Smooth muscle cell (in vitro differentiated cells): ENCODE data around the gene HOMEZ. TPM values are rescaled to one million over a fixed set of nuclear protein-coding genes. Genes with fewer than 3 reads are reported as not detected.

Source experiments
- DNase-seq: peaks from one replicate; lab custom pipeline; 2025; ENCODE audit not compliant: unreplicated experiment; lab: John Stamatoyannopoulos, UW
- H2AFZ ChIP-seq: fragments of 200-600 bp; sonication (generic); 2 replicates; pipeline ENCODE4 v1.6.0; 2016; ENCODE audit warnings: antibody characterized with exemption, low read depth, mild to moderate bottlenecking
- H3F3A ChIP-seq: fragments of 200-600 bp; sonication (generic); 2 replicates; pipeline ENCODE4 v1.6.0; 2017; ENCODE audit warnings: antibody characterized with exemption, low read depth
- H3K27ac ChIP-seq: fragments of 200-600 bp; sonication (generic); 2 replicates; pipeline ENCODE4 v1.5.1; 2016; ENCODE audit warnings: low read depth, mild to moderate bottlenecking
- H3K27me3 ChIP-seq: fragments of 200-600 bp; sonication (generic); 2 replicates; pipeline ENCODE4 v1.6.1; 2016; ENCODE audit warnings: low read depth, mild to moderate bottlenecking
- H3K36me3 ChIP-seq: fragments of 200-600 bp; sonication (generic); 2 replicates; pipeline ENCODE4 v1.5.1; 2016; ENCODE audit warnings: low read depth
- H3K4me1 ChIP-seq: fragments of 200-600 bp; sonication (generic); 2 replicates; pipeline ENCODE4 v1.5.1; 2016; ENCODE audit warnings: low read depth
- H3K4me2 ChIP-seq: fragments of 200-600 bp; sonication (generic); 2 replicates; pipeline ENCODE4 v1.6.0; 2016; ENCODE audit warnings: mild to moderate bottlenecking
- H3K4me3 ChIP-seq: fragments of 200-600 bp; sonication (generic); 2 replicates; pipeline ENCODE4 v1.5.1; 2016; ENCODE audit warnings: mild to moderate bottlenecking
- H3K79me2 ChIP-seq: fragments of 200-600 bp; sonication (generic); 2 replicates; pipeline ENCODE4 v1.6.0; 2016; ENCODE audit warnings: low read depth, mild to moderate bottlenecking
- H3K9ac ChIP-seq: fragments of 200-600 bp; sonication (generic); 2 replicates; pipeline ENCODE4 v1.6.0; 2016; ENCODE audit warnings: low read depth
- H3K9me3 ChIP-seq: fragments of 200-600 bp; sonication (generic); replicated peaks from 2 replicates; pipeline ENCODE4 v1.5.1; 2016; ENCODE audit warnings: low read depth
- H4K20me1 ChIP-seq: fragments of 200-600 bp; sonication (generic); 2 replicates; pipeline ENCODE4 v1.6.0; 2016; ENCODE audit warnings: low read depth
- CTCF ChIP-seq: fragments of 200-600 bp; sonication (generic); IDR thresholded peaks from 2 replicates; pipeline ENCODE4 v1.5.1; 2017; ENCODE audit warnings: borderline replicate concordance, mild to moderate bottlenecking, antibody characterized with exemption; ENCODE audit not compliant: insufficient read depth, poor library complexity, severe bottlenecking
- WGBS: methylation state at CpG from one replicate; pipeline ENCODE4 v1.1.7; 2016; ENCODE audit warnings: low lambda C conversion rate; 5-methylcytosine and 5-hydroxymethylcytosine counted together
- polyA plus RNA-seq: library from polyadenylated mRNA; unstranded; fragments of >200 nt; fragmentation: Nextera tagmentation; extraction: Ambion mirVana; gene quantifications from 2 replicates; pipeline ENCODE4 v1.2.1, GENCODE V29; 2016
- total RNA-seq: library from RNA; depleted of rRNA; stranded (reverse); fragments of >200 nt; gene quantifications from 2 replicates; pipeline ENCODE4 v1.2.3, GENCODE V29; 2014

HOMEZ gene
- total and polyA plus RNA-seq, 2 experiments from 2014 or later, result 4.9 to 5.4 TPM

GRCh38 chr14:23320584-23321571, 34.9 kb upstream of the HOMEZ start, which contains the start of gene PABPN1:
Gene PABPN1 (plus strand): TSS chr14:23321457. CDS start chr14:23321470, 13 bp downstream.
- TF ChIP-seq CTCF, result no peak
- peaks cover 19% of the 10 kb centered on the region for H3K4me1 ChIP-seq

DNA sequence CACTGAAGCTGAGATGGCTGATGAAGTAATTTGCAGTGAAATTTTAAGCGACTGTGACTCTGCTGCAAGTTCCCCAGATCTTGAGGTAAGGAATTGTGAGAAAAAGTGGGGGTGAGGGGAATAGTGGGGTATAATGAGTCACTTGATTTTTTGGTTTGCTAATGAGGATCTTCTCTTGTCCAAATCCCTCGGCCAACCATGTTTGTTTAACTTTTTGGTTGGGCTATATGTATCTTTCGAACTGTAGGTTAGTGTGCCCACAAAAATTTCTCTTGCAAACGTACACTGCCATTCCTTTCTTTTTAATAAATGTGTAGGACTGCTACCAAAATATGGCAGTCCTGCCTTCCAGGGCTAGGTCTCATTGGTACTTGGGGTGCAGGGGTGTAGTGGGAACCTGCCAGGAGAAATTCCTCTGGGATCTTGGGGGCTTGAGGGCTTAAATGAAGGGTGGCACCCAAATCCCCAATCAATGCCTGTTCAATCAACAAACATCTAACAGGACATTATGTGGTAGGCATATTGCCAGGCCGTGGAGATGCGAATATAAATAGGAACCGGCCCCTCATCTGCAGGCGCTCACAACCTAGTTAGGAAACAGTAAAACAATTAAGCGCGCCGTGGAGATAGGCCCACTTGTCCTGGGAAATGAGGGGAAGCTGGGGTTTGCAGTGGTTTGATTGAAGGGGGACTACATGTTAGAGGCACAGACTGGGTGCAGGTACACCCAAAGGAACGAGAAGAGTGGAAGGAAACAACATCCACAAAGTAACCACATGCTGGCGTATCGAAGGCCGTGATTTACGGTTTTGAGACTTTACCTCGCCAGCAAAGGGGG, 34.0 kb upstream of the HOMEZ start:
- Histone ChIP-seq H3K9ac (peak overlapping the region; percentile 15), H3K4me3 (peak overlapping the region; percentile 37), H4K20me1 (peaks cover 31% of the 10 kb centered on the region), H3K4me1 (peaks cover 19% of the 10 kb centered on the region), H3K4me2 (peak overlapping the region; percentile 75), H3K36me3 (peaks cover 3% of the 10 kb centered on the region), H3K9me3 (no peaks in the 10 kb centered on the region), H3K27ac (peak overlapping the region; percentile 77), H3K27me3 (no peaks in the 10 kb centered on the region), H2AFZ (peak overlapping the region; percentile 62), H3K79me2 (peaks cover 34% of the 10 kb centered on the region), H3F3A (peaks cover 44% of the 10 kb centered on the region)
- 96% methylated on average over 17 of the region's 17 CpGs for WGBS
- DNase-seq, result no peak
- TF ChIP-seq CTCF, result no peak

More at GRCh38 chr14:23320584-23321571, 34.9 kb upstream of the HOMEZ start, which contains the start of gene PABPN1:
- Histone ChIP-seq H2AFZ (peak within 1 kb of the TSS; percentile 62), H3K79me2 (peaks cover 34% of the 10 kb centered on the region), H3K4me2 (peak within 1 kb of the TSS; percentile 95), H3K27me3 (no peaks in the 10 kb centered on the region), H4K20me1 (peaks cover 33% of the 10 kb centered on the region), H3F3A (peaks cover 46% of the 10 kb centered on the region), H3K4me3 (peak within 1 kb of the TSS; percentile 92), H3K9ac (peak within 1 kb of the TSS; percentile 99), H3K36me3 (peaks cover 3% of the 10 kb centered on the region), H3K9me3 (no peaks in the 10 kb centered on the region), H3K27ac (peak within 1 kb of the TSS; percentile 98)
- 7% methylated on average over 50 of the region's 63 CpGs for WGBS
- peak; percentile 92 for DNase-seq

- no peak for TF ChIP-seq CTCF
- H2AFZ ChIP-seq, result no peak overlapping the region
- no peak overlapping the region for H3K4me2 ChIP-seq
- H3K9ac ChIP-seq, result no peak overlapping the region
- 97% methylated on average over 5 of the region's 5 CpGs for WGBS
- DNase-seq, result no peak
- no peak overlapping the region for H3K27ac ChIP-seq
- no peaks in the 10 kb centered on the region for H3K27me3 ChIP-seq
- peaks cover 6% of the 10 kb centered on the region for H3K4me1 ChIP-seq
- peaks cover 3% of the 10 kb centered on the region for H3K36me3 ChIP-seq
- no peak overlapping the region for H3K4me3 ChIP-seq
- H3K79me2 ChIP-seq, result peaks cover 17% of the 10 kb centered on the region
- no peaks in the 10 kb centered on the region for H3K9me3 ChIP-seq
- H4K20me1 ChIP-seq, result peaks cover 10% of the 10 kb centered on the region
- H3F3A ChIP-seq, result peaks cover 26% of the 10 kb centered on the region
Measured at GRCh38 chr14:23316300-23316699, 30.4 kb upstream of the HOMEZ start.
